HCT116 (cell line): ENCODE data around the gene EFNB2. TPM values are rescaled to one million over a fixed set of nuclear protein-coding genes. Genes with fewer than 3 reads are reported as not detected.

Experiments used
- ATAC-seq: fragments of 200-7000 bp; cut with Tn5 transposase; 2 replicates; pipeline ENCODE4 v1.9.1; 2020; ENCODE audit warnings: mild to moderate bottlenecking, moderate library complexity
- BruUV-seq: library from RNA; stranded (reverse); fragments of 400-500 nt; replicated peaks from 2 replicates; lab custom pipeline; 2021; lab: Mats Ljungman, UMichigan
- CTCF ChIA-PET: fragments of 300-600 bp; sonication (Branson Sonifier 250); formaldehyde crosslinking; loops from one replicate; lab custom pipeline; 2021; ENCODE audit warnings: antibody characterized with exemption; lab: Charles Lee
- POLR2A ChIA-PET: fragments of 300-600, 350-600 bp; sonication (Branson Sonifier 250); formaldehyde crosslinking; loops from one replicate; lab custom pipeline; 2021; ENCODE audit warnings: antibody characterized with exemption; lab: Charles Lee
- RAD21 ChIA-PET, 2 experiments: fragments of 300-600 bp; sonication (Branson Sonifier 250); formaldehyde crosslinking; loops; one replicate each; lab custom pipeline; 2023; ENCODE audit warnings: low total read pairs in 2 of 2; ENCODE audit not compliant: uncharacterized antibody in 2 of 2, unreplicated experiment in 2 of 2, low non-redundant PET in 1 of 2; lab: Charles Lee
- DNase-seq: peaks from one replicate; pipeline ENCODE4 v3.0.0-alpha.2; 2010; ENCODE audit warnings: low read depth, low spot score
- H2AFZ ChIP-seq: fragments of 200-600 bp; shearing (Covaris generic), sonication (generic); 2 replicates; pipeline ENCODE4 v1.6.1; 2017; ENCODE audit warnings: low read depth, mixed run types, mixed read lengths, antibody characterized with exemption, low read length; ENCODE audit not compliant: poor library complexity, severe bottlenecking
- H3K27ac ChIP-seq: 2 replicates; pipeline ENCODE4 v1.5.1; 2012; ENCODE audit warnings: low read depth, low read length
- H3K27me3 ChIP-seq: fragments of 200-600 bp; sonication (generic); 2 replicates; pipeline ENCODE4 v1.6.1; 2016; ENCODE audit warnings: mixed run types, low read length, mixed read lengths; ENCODE audit not compliant: insufficient read depth
- H3K36me3 ChIP-seq, 2 experiments: fragments of 200-500 bp in 1 of 2; fragments of 200-600 bp in 1 of 2; sonication (Bioruptor generic) in 1 of 2; sonication (generic) in 1 of 2; 2 replicates each; pipeline versions ENCODE4 v1.5.1 to v1.6.1; 2014 to 2016; ENCODE audit warnings: low read length in 2 of 2, inconsistent platforms in 1 of 2, mixed read lengths in 1 of 2, mixed run types in 1 of 2; ENCODE audit not compliant: insufficient read depth in 2 of 2, control insufficient read depth in 1 of 2
- H3K4me1 ChIP-seq, 2 experiments: fragments of 200-600 bp in 1 of 2; sonication (generic) in 1 of 2; 2 replicates each; pipeline versions ENCODE4 v1.5.1 to v1.6.1; 2012 to 2017; ENCODE audit warnings: low read length in 2 of 2, inconsistent platforms in 1 of 2, mild to moderate bottlenecking in 1 of 2, mixed read lengths in 1 of 2, mixed run types in 1 of 2, moderate library complexity in 1 of 2; ENCODE audit not compliant: insufficient read depth in 2 of 2, control insufficient read depth in 1 of 2
- H3K4me2 ChIP-seq: fragments of 200-600 bp; sonication (generic); 2 replicates; pipeline ENCODE4 v1.6.1; 2017; ENCODE audit warnings: mixed run types, low read length, mixed read lengths
- H3K4me3 ChIP-seq, 2 experiments: fragments of 200-600 bp in 1 of 2; sonication (generic) in 1 of 2; replicated peaks in 1 of 2; 2 replicates each; pipeline ENCODE4 v1.5.1; 2011 to 2016; ENCODE audit warnings: low read length in 2 of 2, control low read depth in 1 of 2, low read depth in 1 of 2, mild to moderate bottlenecking in 1 of 2, mixed read lengths in 1 of 2, mixed run types in 1 of 2
- H3K79me2 ChIP-seq: fragments of 200-600 bp; sonication (generic); 2 replicates; pipeline ENCODE4 v1.6.1; 2017; ENCODE audit warnings: mild to moderate bottlenecking, mixed run types, low read length, moderate library complexity, mixed read lengths; ENCODE audit not compliant: insufficient read depth
- H3K9ac ChIP-seq: fragments of 200-600 bp; sonication (generic); 2 replicates; pipeline ENCODE4 v1.6.1; 2016; ENCODE audit warnings: low read length, mixed read lengths
- H3K9me2 ChIP-seq: fragments of 200-600 bp; sonication (generic), shearing (Covaris generic); 2 replicates; pipeline ENCODE4 v1.6.1; 2017; ENCODE audit warnings: mixed run types, mild to moderate bottlenecking, moderate library complexity; ENCODE audit not compliant: insufficient read depth
- H3K9me3 ChIP-seq, 2 experiments: fragments of 200-500 bp in 1 of 2; fragments of 200-600 bp in 1 of 2; sonication (Bioruptor generic) in 1 of 2; sonication (generic) in 1 of 2; 2 replicates each; pipeline ENCODE4 v1.6.1; 2014 to 2017; ENCODE audit warnings: low read length in 2 of 2, mixed read lengths in 2 of 2, inconsistent platforms in 1 of 2, low read depth in 1 of 2, mild to moderate bottlenecking in 1 of 2, mixed run types in 1 of 2, moderate library complexity in 1 of 2; ENCODE audit not compliant: control insufficient read depth in 1 of 2, insufficient read depth in 1 of 2
- H4K20me1 ChIP-seq: fragments of 200-600 bp; sonication (generic), shearing (Covaris generic); 2 replicates; pipeline ENCODE4 v1.6.1; 2017; ENCODE audit warnings: mixed run types, mild to moderate bottlenecking, moderate library complexity; ENCODE audit not compliant: insufficient read depth
- CBX3 ChIP-seq: IDR thresholded peaks from 2 replicates; pipeline ENCODE4 v1.6.1; 2012; ENCODE audit warnings: low read depth
- CTCF ChIP-seq, 3 experiments: fragments of 200-600 bp in 1 of 3; sonication (generic) in 1 of 3; IDR thresholded peaks in 2 of 3; conservative IDR thresholded peaks in 1 of 3; 2 replicates each; pipeline ENCODE4 v1.5.1; 2012 to 2017; ENCODE audit warnings: low read depth in 2 of 3, low read length in 2 of 3, antibody characterized with exemption in 1 of 3, borderline replicate concordance in 1 of 3, control low read depth in 1 of 3, mild to moderate bottlenecking in 1 of 3, mixed read lengths in 1 of 3, mixed run types in 1 of 3, moderate library complexity in 1 of 3; ENCODE audit not compliant: insufficient read depth in 1 of 3
- EGR1 ChIP-seq: IDR thresholded peaks from 2 replicates; pipeline ENCODE4 v1.6.1; 2012; ENCODE audit warnings: low read depth
- ELF1 ChIP-seq: IDR thresholded peaks from 2 replicates; pipeline ENCODE4 v1.6.1; 2012; ENCODE audit warnings: low read depth, borderline replicate concordance
- EZH2 ChIP-seq: fragments of 200-600 bp; sonication (generic); IDR thresholded peaks from 2 replicates; pipeline ENCODE4 v1.6.1; 2017; ENCODE audit warnings: antibody characterized with exemption, mixed run types
- EZH2phosphoT487 ChIP-seq: fragments of 200-600 bp; IDR thresholded peaks from 2 replicates; pipeline ENCODE4 v1.6.1; 2018; ENCODE audit warnings: antibody characterized with exemption, borderline replicate concordance
- JUND ChIP-seq: IDR thresholded peaks from 2 replicates; pipeline ENCODE4 v1.6.1; 2012
- MAX ChIP-seq: IDR thresholded peaks from 2 replicates; pipeline ENCODE4 v1.6.1; 2012
- POLR2A ChIP-seq: IDR thresholded peaks from 2 replicates; pipeline ENCODE4 v1.7.0; 2011; ENCODE audit warnings: borderline replicate concordance; ENCODE audit not compliant: insufficient read depth, insufficient read length; ENCODE audit errors: extremely low read depth
- POLR2AphosphoS5 ChIP-seq: IDR thresholded peaks from 2 replicates; pipeline ENCODE4 v1.6.1; 2011; ENCODE audit warnings: mild to moderate bottlenecking, low read depth, low read length, moderate library complexity
- RAD21 ChIP-seq: IDR thresholded peaks from 2 replicates; pipeline ENCODE4 v1.6.1; 2012; ENCODE audit warnings: low read depth, mild to moderate bottlenecking
- SIN3A ChIP-seq: IDR thresholded peaks from 2 replicates; pipeline ENCODE4 v1.6.1; 2012; ENCODE audit warnings: low read depth
- SP1 ChIP-seq: IDR thresholded peaks from 2 replicates; pipeline ENCODE4 v1.6.1; 2012; ENCODE audit warnings: low read depth
- TCF7L2 ChIP-seq: IDR thresholded peaks from 2 replicates; pipeline ENCODE4 v1.7.0; 2011; ENCODE audit warnings: borderline replicate concordance, inconsistent platforms; ENCODE audit not compliant: insufficient read depth, insufficient read length; ENCODE audit errors: extremely low read depth
- YY1 ChIP-seq: IDR thresholded peaks from 2 replicates; pipeline ENCODE4 v1.6.1; 2011; ENCODE audit warnings: low read length, low read depth, moderate library complexity, mild to moderate bottlenecking; ENCODE audit not compliant: insufficient replicate concordance; ENCODE audit errors: extremely low read depth
- ZFX ChIP-seq: fragments of 450-650 bp; IDR thresholded peaks from 2 replicates; pipeline ENCODE4 v1.6.1; 2017
- ZNF274 ChIP-seq: fragments of 200-500 bp; sonication (Bioruptor generic); IDR thresholded peaks from 2 replicates; pipeline ENCODE4 v1.6.1; 2014; ENCODE audit warnings: mild to moderate bottlenecking, low read depth, low read length, inconsistent platforms
- intact Hi-C: fragments of 100-400 bp; cut with micrococcal nuclease; formaldehyde crosslinking; loops from 2 replicates; pipeline ENCODE4 v1.10.0; 2022
- total RNA-seq: library from RNA; stranded (reverse); gene quantifications from one replicate; pipeline ENCODE4 v1.2.1, GENCODE V29; 2021; ENCODE audit not compliant: unreplicated experiment
- TF ChIP-seq, protein P1 (sequence below): IDR thresholded peaks from 2 replicates; pipeline ENCODE4 v1.6.1; 2012
- TF ChIP-seq, protein P2 (sequence below): IDR thresholded peaks from 2 replicates; pipeline ENCODE4 v1.6.1; 2012; ENCODE audit warnings: low read depth

EFNB2 gene
- total RNA-seq, 1 experiment from 2014 or later, result 30.9 TPM

DNA sequence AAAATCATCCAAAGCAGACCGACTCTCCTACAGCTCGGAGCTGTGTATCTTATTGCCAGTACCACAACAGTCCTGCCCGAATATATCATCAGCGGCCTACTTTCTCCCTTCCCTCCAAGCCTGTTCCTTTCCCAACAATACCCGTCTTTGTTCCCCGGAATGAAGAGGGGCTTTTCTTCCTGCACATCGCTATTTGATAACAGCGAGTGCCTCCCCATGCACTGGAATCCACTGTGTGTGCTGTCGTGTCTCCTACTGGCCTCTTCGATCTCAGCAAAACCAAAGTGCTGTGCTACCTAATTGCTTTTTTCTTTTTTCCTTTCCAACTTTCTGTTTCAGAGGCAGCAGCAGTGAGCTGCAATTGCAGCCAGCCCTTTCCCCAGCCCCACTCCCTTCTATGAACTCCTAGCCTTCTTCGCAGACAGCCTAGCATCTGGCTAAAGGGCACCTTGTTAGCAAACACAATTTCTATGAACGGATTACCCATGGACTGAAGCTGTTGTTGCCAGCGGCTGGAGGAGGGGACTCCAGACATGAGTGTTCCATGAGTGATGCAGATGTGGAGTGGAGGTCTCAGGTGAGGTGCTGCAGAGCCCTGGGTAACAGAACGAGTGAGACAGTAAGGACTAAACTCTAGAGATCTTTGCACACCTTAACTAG, 43.4 kb downstream of the EFNB2 start:
- DNase-seq, result no peak
- ChIA-PET POLR2A (no interaction called here), RAD21 (no interaction called here), CTCF (no interaction called here)
- BruUV-seq, result no TSS peak
- Histone ChIP-seq H2AFZ (no peak overlapping the region), H3K9me2 (no peaks in the 10 kb centered on the region), H3K79me2 (peaks cover 6% of the 10 kb centered on the region), H3K27me3 (no peaks in the 10 kb centered on the region), H3K27ac (no peak overlapping the region), H3K36me3 (peaks cover 19 to 26% of the 10 kb centered on the region in 2 experiments; a peak in 3 of 4 replicates), H3K9ac (no peak overlapping the region), H4K20me1 (no peaks in the 10 kb centered on the region), H3K4me1 (peaks cover 5 to 14% of the 10 kb centered on the region in 2 experiments; a peak in 3 of 4 replicates), H3K4me3 (no peak overlapping the region), H3K4me2 (no peak overlapping the region), H3K9me3 (no peaks in the 10 kb centered on the region)
- TF ChIP-seq ELF1 (no peak), SIN3A (no peak), POLR2A (no peak), JUND (no peak), ZNF274 (no peak), TCF7L2 (no peak), EGR1 (no peak), POLR2AphosphoS5 (no peak), YY1 (no peak), CTCF (IDR thresholded peaks at IDR 0.05 in 2 of 3, conservative IDR thresholded peaks at IDR 0.05 in 1 of 3; ENCODE audit: borderline replicate concordance in 1 of 3, insufficient read depth in 1 of 3, low read depth in 2 of 3, low read length in 2 of 3) (no peak), CBX3 (no peak), EZH2phosphoT487 (no peak), ZFX (no peak), EZH2 (no peak), RAD21 (no peak), MAX (no peak), SP1 (no peak)
- TF ChIP-seq, protein P1, sequence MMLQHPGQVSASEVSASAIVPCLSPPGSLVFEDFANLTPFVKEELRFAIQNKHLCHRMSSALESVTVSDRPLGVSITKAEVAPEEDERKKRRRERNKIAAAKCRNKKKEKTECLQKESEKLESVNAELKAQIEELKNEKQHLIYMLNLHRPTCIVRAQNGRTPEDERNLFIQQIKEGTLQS, result no peak
- TF ChIP-seq, protein P2, sequence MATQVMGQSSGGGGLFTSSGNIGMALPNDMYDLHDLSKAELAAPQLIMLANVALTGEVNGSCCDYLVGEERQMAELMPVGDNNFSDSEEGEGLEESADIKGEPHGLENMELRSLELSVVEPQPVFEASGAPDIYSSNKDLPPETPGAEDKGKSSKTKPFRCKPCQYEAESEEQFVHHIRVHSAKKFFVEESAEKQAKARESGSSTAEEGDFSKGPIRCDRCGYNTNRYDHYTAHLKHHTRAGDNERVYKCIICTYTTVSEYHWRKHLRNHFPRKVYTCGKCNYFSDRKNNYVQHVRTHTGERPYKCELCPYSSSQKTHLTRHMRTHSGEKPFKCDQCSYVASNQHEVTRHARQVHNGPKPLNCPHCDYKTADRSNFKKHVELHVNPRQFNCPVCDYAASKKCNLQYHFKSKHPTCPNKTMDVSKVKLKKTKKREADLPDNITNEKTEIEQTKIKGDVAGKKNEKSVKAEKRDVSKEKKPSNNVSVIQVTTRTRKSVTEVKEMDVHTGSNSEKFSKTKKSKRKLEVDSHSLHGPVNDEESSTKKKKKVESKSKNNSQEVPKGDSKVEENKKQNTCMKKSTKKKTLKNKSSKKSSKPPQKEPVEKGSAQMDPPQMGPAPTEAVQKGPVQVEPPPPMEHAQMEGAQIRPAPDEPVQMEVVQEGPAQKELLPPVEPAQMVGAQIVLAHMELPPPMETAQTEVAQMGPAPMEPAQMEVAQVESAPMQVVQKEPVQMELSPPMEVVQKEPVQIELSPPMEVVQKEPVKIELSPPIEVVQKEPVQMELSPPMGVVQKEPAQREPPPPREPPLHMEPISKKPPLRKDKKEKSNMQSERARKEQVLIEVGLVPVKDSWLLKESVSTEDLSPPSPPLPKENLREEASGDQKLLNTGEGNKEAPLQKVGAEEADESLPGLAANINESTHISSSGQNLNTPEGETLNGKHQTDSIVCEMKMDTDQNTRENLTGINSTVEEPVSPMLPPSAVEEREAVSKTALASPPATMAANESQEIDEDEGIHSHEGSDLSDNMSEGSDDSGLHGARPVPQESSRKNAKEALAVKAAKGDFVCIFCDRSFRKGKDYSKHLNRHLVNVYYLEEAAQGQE, result no peak
- ATAC-seq, result no peak
- intact Hi-C loops, result no loop called here
